ENCODE measurements around the gene NFAM1.

NFAM1 gene

DNA sequence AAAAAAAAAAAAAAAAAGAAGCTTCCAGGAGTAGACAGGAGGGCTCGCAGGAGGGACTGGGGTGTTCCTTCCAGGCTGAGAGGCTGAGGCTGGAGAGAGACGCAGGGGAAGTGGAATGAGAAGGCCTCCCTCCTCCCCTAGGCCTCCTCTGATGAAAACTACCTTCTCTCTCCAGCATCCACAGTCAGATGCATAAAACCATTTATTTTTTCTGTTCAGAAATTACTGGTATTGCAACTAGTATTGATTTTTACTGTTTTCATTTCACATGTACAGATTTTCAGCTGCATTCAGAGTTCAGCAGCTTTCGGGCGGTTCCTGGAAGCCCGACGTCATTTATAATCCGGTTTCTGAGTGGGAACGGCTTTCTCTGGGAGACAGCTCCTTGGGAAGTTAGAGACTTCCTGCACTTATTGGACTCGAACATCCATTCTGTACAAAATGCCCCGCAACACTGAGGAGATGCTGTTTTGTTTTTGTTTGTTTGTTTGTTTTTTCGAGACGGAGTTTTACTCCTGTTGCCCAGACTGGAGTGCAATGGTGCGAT, 6.9 kb upstream of the NFAM1 start:
- no peak for DNase-seq

DNA sequence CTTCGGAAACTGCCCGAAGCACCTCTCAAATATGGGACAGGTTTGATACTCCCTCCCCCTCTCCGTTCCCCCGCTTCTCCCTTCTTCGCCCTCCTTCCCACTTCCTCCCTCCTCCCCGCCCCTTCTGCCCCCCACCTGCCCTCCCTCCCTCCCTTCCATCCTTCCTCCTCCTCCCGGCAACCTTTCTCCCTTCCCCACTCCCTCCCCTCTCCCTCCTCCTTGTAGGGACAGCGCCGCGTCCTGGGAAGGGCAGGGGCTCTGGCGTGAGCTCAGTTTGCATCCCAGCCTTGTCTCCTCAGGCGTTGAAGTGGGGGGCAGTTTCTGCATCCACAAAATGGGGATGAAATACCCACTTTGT, 6.1 kb upstream of the NFAM1 start:
- DNase-seq, result no peak

DNA sequence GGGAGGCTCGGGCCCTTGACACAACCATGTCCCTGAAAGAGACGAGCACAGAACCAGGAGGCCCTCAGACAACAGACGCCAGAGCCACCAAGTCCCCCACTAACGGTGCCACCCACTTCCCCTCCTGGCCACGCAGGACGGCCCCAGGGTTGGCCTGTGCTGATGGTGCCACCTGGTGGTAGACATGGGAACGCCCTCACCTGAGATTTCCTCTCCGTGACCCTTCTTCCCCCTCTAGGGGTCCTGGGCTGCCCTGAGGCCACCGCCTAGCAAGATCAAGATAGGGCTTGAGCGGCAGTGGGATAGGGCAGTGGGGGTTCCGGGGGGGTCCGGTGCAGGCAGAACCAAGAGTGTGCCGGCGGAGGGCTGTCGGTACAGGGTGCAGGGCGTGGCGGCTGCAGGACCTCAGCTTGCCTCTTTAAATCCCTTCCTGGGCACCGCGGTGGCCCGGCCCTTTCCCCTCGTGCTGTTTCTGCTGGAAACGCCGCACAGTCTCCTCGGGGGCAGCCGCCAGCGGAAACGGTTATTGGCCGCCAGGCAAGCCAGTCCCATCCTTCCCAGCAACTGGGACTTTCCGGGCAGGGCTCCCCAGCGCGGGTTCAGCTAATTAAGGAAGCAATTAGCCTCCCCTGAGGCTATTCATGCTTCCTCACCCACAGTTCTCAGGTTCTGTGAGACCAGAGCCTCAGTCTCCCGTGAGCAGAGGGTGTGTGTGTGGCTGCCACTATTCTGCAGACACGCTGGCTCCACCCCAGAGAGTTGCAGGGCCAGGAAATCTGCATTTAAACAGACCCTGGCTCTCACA, 5.5 kb upstream of the NFAM1 start:
- no peak for DNase-seq

DNA sequence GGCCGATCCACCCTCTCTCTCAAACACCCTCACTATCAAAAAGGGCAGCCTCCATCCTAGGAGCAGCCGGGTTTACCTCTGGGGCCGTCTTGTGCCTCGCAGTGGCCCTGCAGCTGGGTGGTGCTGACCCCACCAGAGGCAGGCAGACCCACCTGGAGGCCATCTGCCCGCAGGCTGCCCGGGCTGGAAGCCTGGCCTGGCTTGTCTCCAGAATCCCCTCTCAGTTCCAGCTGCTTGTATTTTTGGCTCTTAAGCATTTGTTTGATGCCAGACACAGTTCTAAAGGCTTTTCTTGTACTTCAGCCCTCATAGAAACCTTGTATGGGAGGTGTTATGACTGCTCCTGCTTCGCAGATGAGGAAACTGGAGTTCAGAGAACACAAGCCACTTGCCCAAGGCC, 4.2 kb upstream of the NFAM1 start:
- no peak for DNase-seq

DNA sequence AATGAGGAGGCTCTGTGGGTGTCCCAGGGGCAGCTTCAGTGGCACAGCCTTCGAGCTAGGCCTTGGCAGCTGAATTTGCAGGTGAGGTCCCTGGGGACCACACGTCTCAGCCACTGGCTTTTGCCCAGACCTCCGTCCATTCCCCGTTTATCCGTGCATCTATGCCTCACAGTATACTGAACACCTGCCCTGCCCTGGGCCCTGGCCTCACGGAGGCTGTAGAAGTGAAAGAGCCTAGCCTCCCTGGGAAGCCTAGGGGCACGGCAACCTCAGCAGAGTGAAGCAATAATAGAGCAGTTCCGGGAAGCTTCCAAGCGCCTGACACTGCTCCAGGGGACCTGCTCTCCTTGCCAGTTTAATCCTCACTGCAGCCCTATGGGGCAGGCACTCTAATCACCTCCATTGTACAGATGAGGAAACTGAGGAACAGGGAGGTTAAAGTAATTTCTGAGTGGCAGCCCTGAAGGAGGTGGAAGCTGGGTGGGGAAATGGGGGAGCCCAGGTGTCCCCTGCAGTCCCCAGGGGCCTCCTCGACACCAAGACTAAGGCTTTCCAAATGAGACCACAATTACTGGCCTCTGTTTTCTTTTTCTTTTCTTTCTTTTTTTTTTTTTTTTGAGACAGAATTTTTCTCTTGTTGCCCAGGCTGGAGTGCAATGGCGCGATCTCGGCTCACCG, 2.7 kb upstream of the NFAM1 start:
- no peak for DNase-seq

DNA sequence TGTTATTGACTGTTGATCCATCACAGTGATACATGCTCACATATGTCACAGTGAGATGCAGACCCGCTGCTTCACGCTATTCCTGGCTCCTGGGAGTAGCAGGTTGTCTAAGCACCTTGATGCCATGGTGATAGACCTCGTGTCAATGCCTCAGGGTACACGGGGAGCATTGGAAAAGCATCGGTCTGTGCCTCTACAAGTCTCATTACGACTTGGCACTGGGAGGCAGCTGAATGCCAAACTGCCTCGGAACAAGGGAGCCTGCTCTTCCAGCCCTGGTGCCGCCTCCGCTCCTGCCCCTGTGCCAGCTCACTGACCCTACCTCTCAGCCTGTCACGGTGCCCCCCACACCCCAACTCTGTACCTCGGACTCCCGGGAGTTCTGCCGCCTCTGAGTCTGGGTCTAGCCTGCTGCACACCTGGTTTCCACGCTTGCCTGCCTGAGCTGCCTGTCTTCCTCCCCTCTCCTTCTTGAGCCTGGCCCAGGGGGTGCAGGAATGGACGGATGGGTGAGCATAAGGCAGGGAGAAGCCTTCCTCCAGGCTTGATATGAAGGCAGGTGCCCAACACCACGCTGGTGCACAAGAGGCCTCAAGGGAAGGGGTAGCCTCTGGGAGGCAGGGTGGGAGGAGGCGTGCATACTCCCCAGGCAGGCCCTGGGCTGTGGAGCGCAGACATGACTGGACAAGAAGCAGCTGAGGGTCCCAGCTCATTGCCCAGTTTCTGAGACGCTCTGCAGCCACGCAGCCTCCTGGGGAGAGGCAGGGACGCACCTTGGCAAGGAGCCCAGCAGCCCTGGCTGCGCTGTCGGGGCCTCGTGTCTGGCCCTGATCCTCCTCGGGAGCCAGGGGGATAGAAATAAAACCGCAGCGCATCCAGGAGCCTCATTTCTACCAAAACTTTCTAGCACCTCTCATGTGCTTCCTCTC, 1.8 kb upstream of the NFAM1 start:
- no peak for DNase-seq

DNA sequence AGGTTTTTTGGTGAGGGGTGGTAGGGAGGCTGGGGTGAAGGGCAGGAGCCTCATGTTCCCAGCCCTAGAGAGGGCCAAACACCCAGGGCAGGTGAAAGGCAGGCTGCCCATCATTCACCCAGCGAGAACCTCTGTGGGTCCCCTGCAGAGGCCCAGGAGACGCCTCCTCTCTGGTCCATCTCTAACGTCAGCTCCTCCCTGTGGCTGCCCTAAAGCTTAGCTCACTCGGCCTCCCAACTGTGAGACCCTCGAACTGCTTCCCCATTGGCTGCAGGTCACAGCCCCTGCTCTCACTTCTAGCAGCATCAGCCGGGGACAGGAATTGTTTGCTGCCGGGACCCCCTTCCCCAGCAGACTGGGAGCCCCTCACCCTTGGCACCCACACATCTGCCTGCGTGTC, 615 bp upstream of the NFAM1 start:
- no peak for DNase-seq

DNA sequence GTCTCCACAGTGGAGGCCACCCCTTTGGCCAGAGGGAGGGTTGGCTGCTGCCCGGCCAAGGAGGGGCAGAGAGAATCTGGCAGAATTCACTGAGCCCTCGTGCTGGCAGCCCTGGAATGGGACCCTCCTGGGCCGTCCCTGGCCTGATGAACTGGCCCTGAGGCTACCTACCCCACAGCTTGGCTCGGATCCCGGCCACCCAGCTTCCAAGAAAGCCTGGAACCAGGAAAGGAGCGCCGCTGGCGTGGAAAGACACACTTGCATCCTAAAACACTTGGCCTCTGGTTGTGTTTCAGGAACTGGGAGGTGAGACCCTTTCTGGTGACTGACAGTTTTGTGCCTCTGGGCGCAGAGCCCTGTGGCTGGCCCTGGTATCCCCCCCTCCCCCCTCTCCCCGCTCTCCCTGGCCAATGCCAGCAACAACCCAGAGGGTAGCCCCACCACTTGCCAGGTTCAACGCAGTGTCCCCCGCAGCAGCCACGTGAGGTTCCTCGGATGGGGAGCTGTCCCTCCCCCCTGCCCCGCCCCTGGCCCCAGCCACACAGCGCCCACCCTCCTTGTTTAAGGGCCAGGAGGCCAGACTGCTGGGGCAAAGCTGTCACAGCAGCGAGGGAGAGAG, 693 bp downstream of the NFAM1 start:
- DNase-seq, result no peak

DNA sequence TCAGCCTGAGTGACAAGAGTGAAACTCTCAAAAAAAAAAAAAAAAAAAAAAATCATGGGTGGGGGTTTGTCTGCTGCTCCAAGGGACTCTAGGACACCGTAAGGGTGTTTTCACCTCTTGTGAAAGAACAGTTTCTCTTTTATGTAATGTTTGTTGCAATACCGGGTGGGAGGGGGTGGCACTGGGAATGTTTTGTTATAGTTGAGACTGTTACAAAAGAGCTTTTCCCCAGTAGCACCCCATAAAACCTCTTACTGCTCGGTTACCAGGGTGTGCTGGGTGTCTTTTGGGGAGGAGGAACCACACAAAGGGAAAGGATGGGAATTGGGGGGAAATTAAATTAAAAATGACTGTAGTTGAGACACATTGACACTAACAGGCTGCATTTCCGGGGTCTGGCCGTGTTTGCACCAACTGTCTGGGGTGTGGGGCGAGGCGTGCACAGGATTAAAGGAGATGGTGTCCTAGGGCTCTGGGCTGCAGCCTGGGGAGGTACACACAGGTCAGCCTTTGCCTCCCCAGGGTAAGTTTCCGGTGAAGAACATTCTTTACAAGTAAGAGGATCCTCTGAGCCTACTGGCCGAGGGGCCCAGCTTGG, 1.6 kb downstream of the NFAM1 start:
- DNase-seq, result no peak

DNA sequence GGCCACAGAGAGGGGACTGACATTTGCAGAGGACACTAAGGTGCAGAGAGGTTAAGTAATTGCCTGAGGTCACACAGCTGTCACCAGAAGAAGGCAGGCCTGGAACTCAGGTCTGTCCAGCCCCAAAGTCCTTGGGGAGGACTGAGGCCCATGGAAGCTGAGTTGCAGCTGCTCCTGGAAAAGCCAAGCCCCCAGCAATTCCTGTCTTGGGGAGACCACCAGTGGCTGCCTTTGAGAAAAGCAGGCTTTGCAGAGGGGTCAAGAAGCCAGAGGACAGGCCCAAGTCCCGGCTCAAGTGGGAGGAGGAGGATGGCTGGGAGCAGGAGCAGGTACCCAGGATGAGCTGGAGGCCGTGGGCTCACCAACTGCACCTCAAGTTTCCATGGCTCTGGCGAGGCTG, 3.4 kb downstream of the NFAM1 start:
- no peak for DNase-seq

DNA sequence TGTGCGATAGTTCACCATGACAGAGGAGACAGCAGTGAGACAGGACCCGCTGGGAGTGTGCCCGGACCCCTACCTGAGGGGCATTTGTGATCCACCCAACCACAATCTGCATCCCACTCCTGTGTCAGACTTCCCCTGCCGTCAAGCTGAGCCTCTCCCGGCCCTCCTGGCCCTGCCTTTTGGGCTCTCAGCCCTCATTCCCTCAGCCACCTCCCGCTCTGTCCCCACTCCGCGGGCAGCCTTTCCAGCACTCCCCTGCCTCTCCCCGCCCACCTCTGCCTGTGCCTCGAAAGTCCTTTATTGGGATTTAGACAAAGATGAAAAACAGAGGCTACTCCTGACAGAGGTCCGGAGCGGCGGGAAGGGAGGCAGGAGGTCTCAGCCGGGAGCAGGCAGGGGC, 4.2 kb downstream of the NFAM1 start:
- no peak for DNase-seq

DNA sequence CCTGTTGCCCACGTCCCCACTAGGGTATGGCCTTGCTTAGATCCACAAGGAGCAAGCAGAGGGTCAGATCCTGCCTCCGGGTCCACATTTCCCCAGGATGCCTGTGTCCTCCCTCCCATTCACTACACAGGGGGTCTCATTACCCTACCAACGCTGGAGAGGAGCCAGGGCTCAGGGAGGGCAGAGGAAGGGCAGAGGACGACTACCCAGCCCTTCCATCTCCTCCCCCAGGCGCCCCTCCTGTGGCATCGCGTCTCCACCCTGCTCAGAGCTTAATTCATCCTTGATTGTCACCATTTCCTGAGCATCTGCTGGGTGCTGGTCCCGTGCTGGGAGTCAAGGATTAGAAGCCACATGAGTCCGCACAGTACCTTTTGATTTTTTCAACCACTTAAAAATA, 5.0 kb downstream of the NFAM1 start:
- DNase-seq, result no peak

DNA sequence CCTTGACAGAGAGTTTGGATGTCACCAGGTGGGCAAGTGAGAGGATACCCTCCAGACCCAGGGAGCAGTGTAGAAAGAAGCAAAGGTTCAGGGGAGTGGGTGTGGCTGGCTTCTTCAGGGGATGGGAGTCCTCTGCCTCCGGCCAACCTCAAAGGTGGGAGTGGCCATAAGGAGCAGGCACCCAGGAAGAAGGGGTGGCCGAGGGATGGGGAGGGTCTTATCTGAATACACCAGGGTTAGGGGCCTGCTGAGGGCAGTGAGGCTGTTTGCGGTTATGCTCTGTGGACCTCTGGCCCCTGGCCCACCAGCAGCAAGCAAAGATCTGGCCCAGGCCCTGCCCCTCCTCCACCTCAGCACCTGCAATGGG, 6.2 kb downstream of the NFAM1 start:
- DNase-seq, result no peak

DNA sequence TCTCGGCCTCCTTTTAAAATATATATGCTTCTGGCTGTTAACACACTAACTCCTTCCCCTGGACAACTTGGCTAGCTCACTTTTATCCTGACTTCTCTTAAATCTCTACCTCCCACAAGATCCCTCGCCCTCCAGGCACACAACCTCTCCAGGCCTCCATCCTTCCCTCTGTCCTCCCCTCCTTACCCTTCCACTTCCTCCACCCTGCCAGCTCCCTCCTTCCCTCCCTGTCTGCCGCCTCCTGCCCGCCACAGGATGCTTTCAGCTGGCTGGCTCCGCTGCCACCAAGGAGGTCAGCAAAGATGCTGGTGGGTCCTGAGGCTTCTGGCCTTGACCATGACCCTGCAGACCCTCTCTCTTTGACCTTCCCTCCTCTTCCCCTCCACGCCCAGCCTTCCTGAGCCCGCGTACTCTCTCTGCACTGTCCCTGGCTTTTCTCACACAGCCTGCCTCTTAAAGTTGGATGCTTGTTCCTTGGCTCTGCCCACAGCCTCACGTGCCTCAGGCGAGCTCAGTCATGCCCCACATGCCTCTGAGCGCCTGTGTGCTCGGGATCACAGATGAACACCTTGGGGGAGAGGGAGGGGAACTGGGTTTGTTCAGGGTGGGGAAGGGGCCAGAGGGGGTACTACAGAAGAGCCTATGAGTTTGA, 6.7 kb downstream of the NFAM1 start:
- no peak for DNase-seq

DNA sequence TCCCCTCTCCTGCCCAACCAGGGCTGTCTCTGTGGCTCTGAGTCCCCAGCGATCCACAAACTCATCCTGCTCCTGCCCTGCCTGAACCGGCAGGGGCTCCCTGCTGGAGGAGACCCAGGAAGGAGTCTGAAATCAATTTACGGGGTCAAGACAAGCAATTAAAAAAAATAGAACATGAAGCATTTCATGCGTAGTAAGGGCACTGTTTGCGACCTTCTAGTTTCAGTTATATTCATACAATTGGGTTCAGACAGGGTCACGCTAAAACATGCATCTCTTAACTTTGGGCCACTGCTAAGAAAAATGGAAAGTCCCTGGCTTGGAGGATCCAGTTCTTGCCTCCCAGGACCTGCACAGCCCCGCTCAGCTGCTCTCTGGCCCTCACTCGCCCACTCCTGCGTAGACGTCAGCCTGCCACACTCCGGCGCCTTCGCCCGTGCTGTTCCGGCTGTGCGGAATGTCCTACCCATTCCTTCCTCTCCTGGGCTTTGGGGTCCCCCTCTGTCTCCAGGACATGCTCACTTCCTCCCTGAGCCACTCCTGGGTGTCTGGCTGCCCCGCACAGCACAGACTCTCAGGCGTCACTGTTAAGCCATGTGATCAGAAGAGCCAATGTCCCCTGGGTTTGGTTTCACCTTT, 12.8 kb downstream of the NFAM1 start:
- DNase-seq, result no peak

DNA sequence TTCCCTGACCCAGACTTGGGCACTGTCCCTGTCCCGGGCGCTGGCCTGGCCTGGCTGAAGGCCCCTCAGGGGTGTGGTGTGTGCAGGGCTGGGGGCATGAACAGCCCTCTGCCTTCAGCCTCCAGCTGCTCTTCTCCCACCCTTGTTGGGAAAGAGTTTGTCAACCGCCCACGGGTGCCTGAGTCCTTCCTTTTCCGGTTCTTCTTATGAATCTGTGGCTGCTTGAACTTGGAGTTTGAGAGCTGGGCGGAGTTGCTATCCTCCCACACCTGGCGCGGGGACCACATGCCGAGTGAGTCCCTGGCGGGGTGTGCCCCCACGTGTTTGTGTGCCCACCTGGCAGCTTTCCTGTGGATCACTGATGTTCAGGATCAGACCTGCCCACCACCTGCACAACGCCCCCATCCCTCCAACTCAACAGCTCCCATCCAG, 13.4 kb downstream of the NFAM1 start:
- no peak for DNase-seq

DNA sequence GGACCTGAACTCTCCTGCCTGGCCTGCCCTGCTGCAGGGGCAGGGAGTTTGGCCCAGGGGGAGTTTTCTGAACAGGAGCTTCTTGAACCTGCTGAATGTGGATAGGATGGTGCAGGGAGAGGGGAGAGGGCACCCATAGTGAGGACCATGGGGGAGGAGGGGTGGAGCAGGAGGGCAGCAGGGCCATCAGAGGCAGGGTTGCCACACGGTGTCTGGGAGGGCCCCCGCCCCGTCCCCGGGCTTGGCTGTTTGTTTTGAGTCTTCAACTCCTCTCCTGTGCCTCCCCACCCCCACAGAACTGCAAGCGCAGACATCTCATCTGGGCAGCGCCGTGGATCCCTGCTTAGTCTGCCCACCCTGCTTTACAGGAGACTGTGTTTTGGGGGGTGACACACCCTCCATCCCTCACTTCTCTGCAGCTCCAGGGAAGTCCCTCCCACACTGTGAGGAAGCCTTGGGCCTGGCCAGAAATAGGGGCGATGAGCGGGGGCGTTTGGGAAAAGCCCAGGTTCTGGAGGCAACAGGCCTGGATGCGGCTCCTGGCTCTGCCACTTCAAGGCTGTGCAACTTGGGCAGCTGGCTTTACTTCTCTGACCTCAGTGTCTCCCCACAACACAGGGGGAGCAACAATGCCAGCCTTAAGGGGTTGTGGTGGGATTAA, 14.4 kb downstream of the NFAM1 start:
- DNase-seq, result no peak

DNA sequence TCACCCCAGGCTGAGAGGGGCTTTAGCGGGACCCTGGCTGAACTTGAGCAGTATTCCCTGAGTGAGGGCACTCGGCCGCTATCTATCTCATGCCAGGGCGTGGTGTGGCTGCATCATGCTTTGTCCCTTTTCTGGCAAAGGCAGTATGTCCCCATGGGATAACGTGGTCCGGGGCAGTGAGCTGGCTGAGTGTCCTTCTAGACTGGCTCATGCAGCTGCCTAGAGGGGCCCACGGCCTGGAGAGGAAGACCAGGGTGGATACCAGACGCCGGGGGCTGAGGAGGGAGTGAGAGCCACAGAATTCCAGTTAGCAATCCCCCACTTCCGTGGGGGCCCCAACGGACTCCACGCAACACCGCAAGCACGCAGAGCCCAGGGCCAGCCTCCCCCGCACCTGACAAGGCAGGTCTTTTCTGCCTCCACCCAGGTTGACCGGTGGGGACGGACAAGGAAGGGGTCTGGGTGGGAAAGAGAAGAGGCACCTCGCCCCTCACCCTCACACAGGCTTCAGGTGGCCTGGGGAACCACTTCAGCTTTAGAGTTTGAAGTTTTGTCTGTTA, 15.5 kb downstream of the NFAM1 start:
- DNase-seq, result no peak

DNA sequence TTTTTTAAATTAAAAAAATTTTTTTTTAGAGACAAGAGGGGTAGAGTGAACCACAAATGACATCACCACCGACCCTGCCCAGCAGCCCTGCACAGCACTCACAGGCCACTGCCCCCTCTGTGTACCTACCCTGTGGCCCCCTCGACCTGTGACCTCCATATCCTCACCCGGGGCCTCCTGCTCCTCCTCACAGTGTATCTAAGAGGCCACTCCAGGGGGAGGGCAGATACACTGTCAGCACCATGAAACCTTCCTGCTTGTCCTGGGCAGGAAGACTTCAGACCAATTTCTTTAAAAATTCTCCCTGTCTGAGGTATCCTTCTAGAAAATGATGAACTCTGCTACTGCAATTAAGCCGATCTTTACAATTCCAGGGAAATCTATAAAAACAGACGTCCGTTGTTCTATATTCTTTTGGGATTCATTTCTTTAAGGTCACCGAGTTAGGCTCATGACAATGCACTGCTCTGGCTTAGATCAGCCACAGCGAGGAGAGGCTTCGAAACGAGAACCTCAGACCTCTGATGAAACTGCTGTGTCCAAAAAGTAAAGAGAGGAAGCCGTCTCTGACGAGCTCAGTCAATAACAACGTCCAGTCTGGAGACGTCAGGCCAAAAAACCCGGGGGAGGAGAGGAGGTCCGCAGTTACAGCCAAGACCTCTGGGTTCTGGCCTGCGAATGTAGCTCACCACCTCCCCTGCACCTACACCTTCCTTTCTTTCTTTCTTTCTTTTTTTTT, 17.5 kb downstream of the NFAM1 start:
- no peak for DNase-seq

DNA sequence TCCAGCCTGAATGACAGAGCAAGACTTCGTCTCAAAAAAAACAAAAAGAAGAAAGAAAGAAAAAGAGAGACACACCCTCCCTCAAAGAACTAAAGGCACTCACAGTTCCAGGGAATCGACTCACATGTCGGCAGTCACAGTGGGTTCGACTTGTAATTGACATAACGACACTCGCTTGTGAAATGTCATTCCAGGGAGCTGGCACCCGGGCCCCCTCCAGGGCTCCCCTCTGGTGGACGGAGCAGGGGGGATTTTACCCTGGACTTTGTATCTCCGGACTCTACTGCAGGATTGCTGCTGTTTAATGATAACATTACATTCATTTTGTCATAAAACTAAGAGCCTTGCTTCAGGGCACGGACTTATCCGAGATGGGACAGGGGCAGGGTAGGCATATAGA, 18.2 kb downstream of the NFAM1 start:
- no peak for DNase-seq

Measured in NCI-H526 treated with DMSO at 0.1 percent for 48 hours (cell line).